Activated naive CD4-positive, alpha-beta T cell treated with anti-CD3 and anti-CD28 coated beads for 36 hours (primary cell): ENCODE measurements around the gene VIPR1. TPM values are rescaled to one million over a fixed set of nuclear protein-coding genes. Genes with fewer than 3 reads are reported as not detected.

ENCODE experiments used
- CTCF ChIA-PET: fragments of 350-600 bp; sonication (Branson Sonifier 250); formaldehyde crosslinking; loops from one replicate; lab custom pipeline; 2021; ENCODE audit warnings: antibody characterized with exemption; lab: Charles Lee
- DNase-seq: peaks from one replicate; pipeline ENCODE4 v3.0.0-alpha.2; 2020
- H3K27ac Mint-ChIP-seq: one replicate; pipeline ENCODE4 v1.8.0; 2021; ENCODE audit warnings: mild to moderate bottlenecking, mixed read lengths
- H3K27me3 Mint-ChIP-seq: one replicate; pipeline ENCODE4 v1.8.0; 2021; ENCODE audit warnings: low read depth, mixed read lengths
- H3K36me3 Mint-ChIP-seq: one replicate; pipeline ENCODE4 v1.8.0; 2021; ENCODE audit warnings: low read depth, mixed read lengths
- H3K4me1 Mint-ChIP-seq: one replicate; pipeline ENCODE4 v1.8.0; 2021; ENCODE audit warnings: low read depth, mixed read lengths
- H3K4me3 Mint-ChIP-seq: one replicate; pipeline ENCODE4 v1.8.0; 2021; ENCODE audit warnings: mild to moderate bottlenecking, moderate library complexity, mixed read lengths
- H3K9me3 Mint-ChIP-seq: one replicate; pipeline ENCODE4 v1.8.0; 2021; ENCODE audit warnings: mixed read lengths
- intact Hi-C: fragments of 100-400 bp; cut with micrococcal nuclease; formaldehyde crosslinking; loops from one replicate; pipeline ENCODE4 v1.15.1; 2023
- total RNA-seq, 2 experiments: library from RNA; stranded (reverse); gene quantifications; one replicate each; pipeline ENCODE4 v1.2.3, GENCODE V29; 2021

VIPR1 gene
- total RNA-seq, 2 experiments from 2014 or later, result 6.3 to 8.4 TPM

DNA sequence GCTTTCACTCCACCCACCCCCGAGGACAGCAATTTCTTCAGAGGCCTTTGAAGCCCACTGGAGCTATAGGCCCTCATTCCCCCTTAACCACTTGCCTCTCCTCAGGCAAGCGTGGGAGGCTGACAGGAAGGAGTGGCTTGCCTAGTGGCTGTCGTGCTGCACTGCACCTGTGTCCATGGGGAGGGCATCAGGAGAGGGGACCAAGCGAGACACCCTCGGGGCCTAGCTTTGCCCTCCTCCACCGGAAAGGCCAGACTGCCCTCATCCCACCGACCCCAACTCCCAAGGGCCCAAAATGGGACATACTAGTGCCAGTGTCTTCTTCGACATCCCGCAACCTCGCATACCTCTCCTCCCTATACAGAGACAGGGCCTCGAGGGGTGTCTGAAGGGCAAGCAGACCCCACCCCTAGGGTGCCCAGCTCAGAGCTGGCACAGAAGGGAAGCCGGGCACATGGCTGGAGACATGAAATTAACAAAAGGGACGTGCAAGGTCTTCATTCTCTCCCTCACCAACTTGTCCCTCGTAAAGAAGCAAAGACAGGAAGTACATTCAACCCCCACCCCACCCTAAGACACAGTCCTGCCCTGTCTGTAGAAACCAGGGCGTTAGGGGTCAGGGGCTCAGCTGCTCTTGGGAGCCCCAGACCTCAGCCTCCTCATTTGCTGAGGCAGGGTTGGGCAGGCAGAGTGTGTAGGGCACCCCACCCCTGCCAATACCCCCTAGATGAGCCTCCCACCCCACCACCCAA, 24.3 kb downstream of the VIPR1 start:
- intact Hi-C loops, result no loop called here
- Mint-ChIP-seq H3K27me3 (no peaks in the 10 kb centered on the region), H3K4me1 (peaks cover 64% of the 10 kb centered on the region), H3K36me3 (peaks cover 2% of the 10 kb centered on the region), H3K9me3 (no peaks in the 10 kb centered on the region), H3K27ac (peak overlapping the region; percentile 69), H3K4me3 (no peak overlapping the region)
- DNase-seq, result peak; percentile 70
- CTCF ChIA-PET, result interaction anchor here (1.1 to 3.1 kb wide), 6 partner anchors 8 to 25 kb away, joined by 3 to 10 read pairs (median 5); no protein-coding TSS in a partner anchor

DNA sequence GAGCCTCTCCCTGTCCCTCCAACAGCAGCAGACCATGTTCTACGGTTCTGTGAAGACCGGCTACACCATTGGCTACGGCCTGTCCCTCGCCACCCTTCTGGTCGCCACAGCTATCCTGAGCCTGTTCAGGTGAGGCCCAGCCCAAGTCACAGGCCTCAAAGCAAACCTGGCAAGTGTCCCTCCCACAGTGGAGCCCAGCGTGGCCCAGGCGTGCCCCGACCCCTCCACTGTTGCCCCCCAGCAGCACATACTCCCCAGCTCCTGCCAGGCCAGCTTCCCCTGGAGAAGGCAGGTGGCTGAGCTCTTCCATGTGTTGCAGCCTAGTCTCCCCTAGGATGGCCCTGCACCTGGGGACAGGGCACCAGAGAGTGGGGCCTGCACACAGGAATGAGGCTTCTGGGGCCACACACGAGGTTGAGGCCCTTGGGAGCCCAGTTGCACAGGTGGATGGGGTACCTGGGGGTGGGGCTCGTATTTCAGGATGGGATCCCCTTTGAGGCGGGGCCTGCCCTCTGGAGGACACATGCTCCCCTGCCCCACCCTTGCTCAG, 25.0 kb downstream of the VIPR1 start:
- CTCF ChIA-PET, result interaction anchor here (1.1 to 3.1 kb wide), 5 partner anchors 8 to 25 kb away, joined by 4 to 10 read pairs (median 8); partner anchors contain the start of gene VIPR1
- intact Hi-C loops, result no loop called here

DNA sequence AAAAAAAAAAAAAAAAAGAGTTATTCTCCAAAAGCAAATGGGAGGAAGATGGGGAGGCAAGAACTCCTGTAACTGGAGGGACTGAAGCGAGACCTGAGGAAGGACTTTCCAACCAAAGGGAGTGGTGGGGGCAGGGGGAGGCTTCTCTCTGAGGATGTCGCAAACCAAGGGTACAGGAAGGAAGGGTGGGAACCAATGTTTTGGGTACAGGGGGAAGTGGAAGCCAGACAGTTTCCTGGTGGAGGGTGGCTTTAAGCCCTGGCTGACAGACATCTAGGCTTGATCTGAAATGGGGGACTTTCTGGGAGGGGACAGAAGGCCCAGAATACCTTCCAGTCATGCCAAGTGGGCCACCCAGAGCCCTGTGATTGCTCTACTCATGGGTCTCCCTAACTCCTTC, 27.0 kb downstream of the VIPR1 start:
- intact Hi-C loops, result no loop called here
- Mint-ChIP-seq H3K27me3 (no peaks in the 10 kb centered on the region), H3K4me3 (no peak overlapping the region), H3K27ac (no peak overlapping the region), H3K36me3 (no peaks in the 10 kb centered on the region), H3K9me3 (no peaks in the 10 kb centered on the region), H3K4me1 (peaks cover 87% of the 10 kb centered on the region)
- CTCF ChIA-PET, result interaction anchor here (0.6 to 2.4 kb wide), 6 partner anchors 8 to 216 kb away, joined by 3 to 9 read pairs (median 4); partner anchors contain the start of gene VIPR1
- no peak for DNase-seq

More for the DNA sequence above, 25.0 kb downstream of the VIPR1 start:
- no peaks in the 10 kb centered on the region for H3K27me3 Mint-ChIP-seq
- DNase-seq, result no peak
- H3K4me1 Mint-ChIP-seq, result peaks cover 70% of the 10 kb centered on the region
- no peak overlapping the region for H3K4me3 Mint-ChIP-seq
- H3K36me3 Mint-ChIP-seq, result peaks cover 2% of the 10 kb centered on the region
- peak overlapping the region; percentile 69 for H3K27ac Mint-ChIP-seq
- no peaks in the 10 kb centered on the region for H3K9me3 Mint-ChIP-seq

DNA sequence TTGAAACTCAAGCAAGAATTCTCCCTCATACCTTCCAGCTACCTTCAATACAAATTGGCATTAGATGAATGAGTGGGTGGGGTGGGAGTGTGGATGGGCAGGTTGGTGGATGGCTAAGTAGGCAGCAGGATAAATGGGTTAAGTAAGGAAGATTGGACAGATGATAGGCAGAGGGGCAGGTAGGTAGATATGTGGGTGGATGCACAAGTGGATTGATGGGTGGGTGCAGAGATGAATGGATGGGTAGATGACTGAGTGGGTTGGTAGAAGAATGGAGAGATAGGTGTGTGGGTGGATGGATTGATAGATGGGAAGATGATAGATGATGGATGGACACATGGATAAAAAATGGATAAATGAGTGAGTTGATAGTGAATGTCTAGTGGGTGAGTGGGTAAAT, 27.6 kb downstream of the VIPR1 start:
- H3K9me3 Mint-ChIP-seq, result no peaks in the 10 kb centered on the region
- intact Hi-C loops, result no loop called here
- no peaks in the 10 kb centered on the region for H3K27me3 Mint-ChIP-seq
- H3K4me1 Mint-ChIP-seq, result peaks cover 82% of the 10 kb centered on the region
- no peak overlapping the region for H3K4me3 Mint-ChIP-seq
- no peaks in the 10 kb centered on the region for H3K36me3 Mint-ChIP-seq
- H3K27ac Mint-ChIP-seq, result no peak overlapping the region
- CTCF ChIA-PET, result no interaction called here
- no peak for DNase-seq

DNA sequence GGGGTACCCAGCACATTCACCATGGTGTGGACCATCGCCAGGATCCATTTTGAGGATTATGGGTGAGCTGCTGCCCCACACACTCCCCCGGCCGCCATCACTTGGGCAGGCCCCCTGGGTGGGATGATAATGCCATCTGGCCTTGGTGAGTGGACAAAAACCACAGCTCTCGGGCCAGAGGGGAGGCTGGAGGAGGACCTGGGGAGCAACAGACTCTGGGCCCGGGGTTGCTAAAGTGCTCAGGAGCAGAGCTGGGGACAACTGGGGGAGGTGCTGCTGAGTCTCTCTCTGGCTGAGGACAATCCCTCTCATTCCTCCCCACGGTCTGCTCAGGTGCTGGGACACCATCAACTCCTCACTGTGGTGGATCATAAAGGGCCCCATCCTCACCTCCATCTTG, 29.0 kb downstream of the VIPR1 start:
- CTCF ChIA-PET, result interaction anchor here (9.4 kb wide), 1 partner anchor 17 kb away, joined by 79 read pairs; no protein-coding TSS in a partner anchor
- intact Hi-C loops, result no loop called here
- Mint-ChIP-seq H3K36me3 (no peaks in the 10 kb centered on the region), H3K27ac (peak overlapping the region; percentile 10), H3K27me3 (no peaks in the 10 kb centered on the region), H3K4me3 (no peak overlapping the region), H3K9me3 (no peaks in the 10 kb centered on the region), H3K4me1 (peaks cover 75% of the 10 kb centered on the region)
- DNase-seq, result no peak

DNA sequence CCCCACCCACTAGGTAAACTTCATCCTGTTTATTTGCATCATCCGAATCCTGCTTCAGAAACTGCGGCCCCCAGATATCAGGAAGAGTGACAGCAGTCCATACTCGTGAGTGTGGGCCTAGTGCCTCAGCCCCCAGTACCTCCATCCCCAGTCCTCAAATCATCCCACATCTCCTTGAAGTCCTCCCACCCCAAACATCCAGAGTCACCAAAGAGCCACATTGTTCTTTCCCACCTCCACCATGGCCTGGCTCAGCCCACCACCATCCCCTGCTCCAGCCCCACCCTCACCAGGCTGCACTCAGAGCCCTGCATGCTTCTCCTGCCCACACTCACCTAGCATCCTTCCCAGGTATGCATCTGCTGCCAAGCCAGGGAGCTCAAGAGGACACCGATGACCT, 29.8 kb downstream of the VIPR1 start:
- H3K36me3 Mint-ChIP-seq, result no peaks in the 10 kb centered on the region
- CTCF ChIA-PET, result interaction anchor here (9.4 to 19.6 kb wide), 2 partner anchors 16 to 29 kb away, joined by 79 to 201 read pairs; partner anchors contain the start of gene VIPR1
- H3K4me3 Mint-ChIP-seq, result no peak overlapping the region
- no peaks in the 10 kb centered on the region for H3K9me3 Mint-ChIP-seq
- peaks cover 68% of the 10 kb centered on the region for H3K4me1 Mint-ChIP-seq
- no peak overlapping the region for H3K27ac Mint-ChIP-seq
- DNase-seq, result no peak
- intact Hi-C loops, result no loop called here
- no peaks in the 10 kb centered on the region for H3K27me3 Mint-ChIP-seq

DNA sequence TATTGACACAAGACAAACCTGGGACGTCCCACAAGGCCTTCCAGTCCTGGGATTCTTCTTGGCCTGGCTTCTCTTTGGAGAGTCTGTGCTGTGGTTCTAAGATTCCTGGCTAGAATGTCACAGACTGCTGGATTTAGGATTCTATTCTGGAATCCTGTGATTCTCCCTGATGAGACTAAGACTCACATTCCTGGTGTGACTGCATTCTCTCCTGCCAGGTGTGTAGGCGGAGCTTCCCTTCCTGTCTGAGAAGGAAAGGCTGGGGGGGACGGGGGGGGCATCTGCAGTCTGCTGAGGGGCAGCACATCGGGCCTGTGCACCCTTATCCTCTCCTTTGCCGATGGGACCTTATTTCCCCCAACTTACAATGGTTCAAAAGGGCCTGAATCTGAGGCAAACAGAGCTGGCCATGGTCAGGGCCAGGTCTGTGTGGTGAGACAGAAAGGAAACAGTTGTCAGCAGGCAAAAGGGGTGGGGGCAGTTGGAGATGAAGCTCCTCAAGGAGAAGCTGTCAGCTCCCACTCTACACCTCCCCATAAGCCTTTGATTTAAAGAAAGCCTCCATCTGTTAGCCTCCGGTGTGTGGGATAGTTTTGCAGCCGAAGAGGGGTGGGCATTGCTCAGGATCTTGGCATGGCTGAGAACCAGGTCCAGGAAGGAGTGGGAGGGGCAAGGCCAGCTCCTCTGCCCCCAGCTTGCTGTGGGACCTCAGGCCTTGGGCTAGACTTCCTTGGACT, 30.9 kb downstream of the VIPR1 start:
- H3K4me3 Mint-ChIP-seq, result no peak overlapping the region
- intact Hi-C loops, result no loop called here
- H3K9me3 Mint-ChIP-seq, result no peaks in the 10 kb centered on the region
- H3K36me3 Mint-ChIP-seq, result no peaks in the 10 kb centered on the region
- CTCF ChIA-PET, result interaction anchor here (0.8 to 19.6 kb wide), 6 partner anchors 9 to 216 kb away, joined by 3 to 201 read pairs (median 8); partner anchors contain the start of gene VIPR1
- DNase-seq, result no peak
- no peak overlapping the region for H3K27ac Mint-ChIP-seq
- no peaks in the 10 kb centered on the region for H3K27me3 Mint-ChIP-seq
- peaks cover 57% of the 10 kb centered on the region for H3K4me1 Mint-ChIP-seq

DNA sequence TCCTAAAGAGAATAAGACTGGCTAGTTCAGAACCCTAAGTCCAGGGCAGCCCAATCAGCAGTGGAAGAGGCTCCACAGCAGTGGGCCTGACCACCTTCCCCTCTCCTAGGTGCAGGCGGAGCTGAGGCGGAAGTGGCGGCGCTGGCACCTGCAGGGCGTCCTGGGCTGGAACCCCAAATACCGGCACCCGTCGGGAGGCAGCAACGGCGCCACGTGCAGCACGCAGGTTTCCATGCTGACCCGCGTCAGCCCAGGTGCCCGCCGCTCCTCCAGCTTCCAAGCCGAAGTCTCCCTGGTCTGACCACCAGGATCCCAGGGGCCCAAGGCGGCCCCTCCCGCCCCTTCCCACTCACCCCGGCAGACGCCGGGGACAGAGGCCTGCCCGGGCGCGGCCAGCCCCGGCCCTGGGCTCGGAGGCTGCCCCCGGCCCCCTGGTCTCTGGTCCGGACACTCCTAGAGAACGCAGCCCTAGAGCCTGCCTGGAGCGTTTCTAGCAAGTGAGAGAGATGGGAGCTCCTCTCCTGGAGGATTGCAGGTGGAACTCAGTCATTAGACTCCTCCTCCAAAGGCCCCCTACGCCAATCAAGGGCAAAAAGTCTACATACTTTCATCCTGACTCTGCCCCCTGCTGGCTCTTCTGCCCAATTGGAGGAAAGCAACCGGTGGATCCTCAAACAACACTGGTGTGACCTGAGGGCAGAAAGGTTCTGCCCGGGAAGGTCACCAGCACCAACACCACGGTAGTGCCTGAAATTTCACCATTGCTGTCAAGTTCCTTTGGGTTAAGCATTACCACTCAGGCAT, 33.7 kb downstream of the VIPR1 start:
- Mint-ChIP-seq H3K27ac (no peak overlapping the region), H3K4me3 (no peak overlapping the region), H3K36me3 (no peaks in the 10 kb centered on the region), H3K9me3 (no peaks in the 10 kb centered on the region), H3K4me1 (peaks cover 35% of the 10 kb centered on the region), H3K27me3 (no peaks in the 10 kb centered on the region)
- peak; percentile 70 for DNase-seq
- CTCF ChIA-PET, result interaction anchor here (0.5 to 19.6 kb wide), 15 partner anchors 8 to 1357 kb away, joined by 3 to 201 read pairs (median 5); partner anchors contain the start of gene VIPR1
- intact Hi-C loops, result loop anchor here (1.0 to 2.0 kb wide), 3 partner anchors 17 to 91 kb away; partner anchors contain the start of gene VIPR1

DNA sequence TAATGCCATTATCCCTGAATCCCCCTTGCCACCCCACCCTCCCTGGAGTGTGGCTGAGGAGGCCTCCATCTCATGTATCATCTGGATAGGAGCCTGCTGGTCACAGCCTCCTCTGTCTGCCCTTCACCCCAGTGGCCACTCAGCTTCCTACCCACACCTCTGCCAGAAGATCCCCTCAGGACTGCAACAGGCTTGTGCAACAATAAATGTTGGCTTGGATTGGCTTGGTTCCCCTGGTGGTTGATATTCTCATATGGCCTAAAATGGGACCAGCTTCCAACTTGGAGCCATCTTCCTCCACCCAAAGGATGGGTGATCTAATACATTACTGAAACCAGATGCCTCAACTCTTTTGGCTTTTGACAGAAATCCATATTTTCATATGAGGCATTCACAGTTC, 34.9 kb downstream of the VIPR1 start:
- Mint-ChIP-seq H3K27ac (no peak overlapping the region), H3K36me3 (no peaks in the 10 kb centered on the region), H3K4me3 (no peak overlapping the region), H3K4me1 (peaks cover 23% of the 10 kb centered on the region), H3K9me3 (no peaks in the 10 kb centered on the region), H3K27me3 (no peaks in the 10 kb centered on the region)
- no peak for DNase-seq
- intact Hi-C loops, result loop anchor here (2.0 kb wide), 1 partner anchor 93 kb away; no protein-coding TSS in a partner anchor
- CTCF ChIA-PET, result interaction anchor here (0.6 to 19.6 kb wide), 10 partner anchors 9 to 290 kb away, joined by 3 to 201 read pairs (median 7); partner anchors contain the start of gene VIPR1

DNA sequence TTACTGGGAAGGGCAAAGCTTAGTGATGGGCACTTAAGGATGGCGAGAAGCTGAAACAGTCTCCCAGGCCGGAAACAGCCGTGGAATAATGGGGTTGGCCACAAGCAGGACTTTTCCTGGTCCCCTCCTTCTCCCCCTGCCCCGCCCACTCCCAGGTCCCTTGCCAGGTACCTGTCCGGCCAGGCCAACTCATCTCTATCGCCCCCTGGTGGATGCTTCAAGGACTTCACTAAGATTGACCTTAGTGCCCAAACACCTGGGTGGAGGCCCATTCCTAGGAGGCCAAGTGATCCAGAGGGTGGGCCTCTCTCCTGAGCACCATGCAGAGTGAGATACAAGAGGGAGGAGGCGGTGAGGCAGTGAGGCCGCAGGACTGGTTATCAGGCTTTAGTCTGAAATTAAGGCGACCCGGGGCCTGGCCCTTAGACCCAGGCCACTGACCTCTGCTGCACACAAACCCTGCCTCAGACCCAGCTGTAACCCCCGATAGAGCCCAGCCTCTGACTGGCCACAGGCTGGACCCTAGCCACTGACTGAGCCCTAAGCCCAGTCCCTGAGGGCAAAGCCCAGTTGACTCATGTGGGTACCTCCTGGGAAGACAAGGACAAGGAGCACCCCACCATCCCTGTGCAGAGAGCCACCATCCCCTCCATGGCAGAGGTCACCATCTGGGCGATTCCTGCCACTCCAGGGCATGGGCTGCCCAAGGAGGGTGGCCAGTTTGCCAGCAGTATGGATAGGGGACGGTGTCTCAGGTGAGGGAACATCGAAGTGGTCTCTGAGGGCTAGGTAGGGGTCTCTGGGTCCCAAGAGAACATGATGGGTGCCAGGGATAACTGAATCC, 37.6 kb downstream of the VIPR1 start:
- H3K27ac Mint-ChIP-seq, result no peak overlapping the region

More for the DNA sequence above, 37.6 kb downstream of the VIPR1 start:
- no peaks in the 10 kb centered on the region for H3K27me3 Mint-ChIP-seq
- H3K9me3 Mint-ChIP-seq, result no peaks in the 10 kb centered on the region
- CTCF ChIA-PET, result interaction anchor here (0.6 to 19.6 kb wide), 9 partner anchors 8 to 291 kb away, joined by 3 to 201 read pairs (median 4); partner anchors contain the start of gene VIPR1
- no peak overlapping the region for H3K4me3 Mint-ChIP-seq
- intact Hi-C loops, result loop anchor here (1.0 to 2.0 kb wide), 2 partner anchors 38 to 293 kb away; partner anchors contain the start of gene VIPR1
- H3K36me3 Mint-ChIP-seq, result no peaks in the 10 kb centered on the region
- peaks cover 5% of the 10 kb centered on the region for H3K4me1 Mint-ChIP-seq
- DNase-seq, result peak; percentile 78
